OCI-LY1 (cell line): Measurements from ENCODE around the gene B3GNT5.

ENCODE experiments used
- H2AFZ ChIP-seq: fragments of 200-600 bp; sonication (generic), shearing (Covaris generic); 2 replicates; pipeline ENCODE4 v1.6.0; 2014; ENCODE audit warnings: antibody characterized with exemption, mild to moderate bottlenecking, low read length
- H3F3A ChIP-seq: fragments of 200-600 bp; sonication (generic), shearing (Covaris generic); 2 replicates; pipeline ENCODE4 v1.6.0; 2014; ENCODE audit warnings: mild to moderate bottlenecking, antibody characterized with exemption, low read length, moderate library complexity; ENCODE audit not compliant: insufficient read depth
- H3K27ac ChIP-seq: fragments of 200-600 bp; sonication (generic); 2 replicates; pipeline ENCODE4 v1.5.1; 2014; ENCODE audit warnings: low read length, mixed run types, mild to moderate bottlenecking, low read depth; ENCODE audit not compliant: poor library complexity, severe bottlenecking
- H3K27me3 ChIP-seq: fragments of 200-600 bp; sonication (generic); 2 replicates; pipeline ENCODE4 v1.6.0; 2014; ENCODE audit warnings: antibody characterized with exemption, mild to moderate bottlenecking, low read length, moderate library complexity; ENCODE audit not compliant: insufficient read depth
- H3K36me3 ChIP-seq: fragments of 200-600 bp; sonication (generic); 2 replicates; pipeline ENCODE4 v1.6.1; 2014; ENCODE audit warnings: mild to moderate bottlenecking, antibody characterized with exemption, low read length, moderate library complexity, mixed read lengths; ENCODE audit not compliant: insufficient read depth
- H3K4me1 ChIP-seq: fragments of 200-600 bp; sonication (generic); 2 replicates; pipeline ENCODE4 v1.5.1; 2014; ENCODE audit warnings: mild to moderate bottlenecking, low read length, moderate library complexity; ENCODE audit not compliant: insufficient read depth, severe bottlenecking
- H3K4me2 ChIP-seq: fragments of 200-600 bp; sonication (generic), shearing (Covaris generic); 2 replicates; pipeline ENCODE4 v1.6.1; 2014; ENCODE audit warnings: low read length
- H3K4me3 ChIP-seq: fragments of 200-600 bp; sonication (generic); 2 replicates; pipeline ENCODE4 v1.5.1; 2014; ENCODE audit warnings: low read length, low read depth, mild to moderate bottlenecking, mixed read lengths; ENCODE audit not compliant: poor library complexity, severe bottlenecking
- H3K79me2 ChIP-seq: fragments of 200-600 bp; shearing (Covaris generic); 2 replicates; pipeline ENCODE4 v1.6.1; 2016; ENCODE audit warnings: mixed run types, low read length, mixed read lengths; ENCODE audit not compliant: insufficient read depth
- H3K9ac ChIP-seq: fragments of 200-600 bp; sonication (generic), shearing (Covaris generic); 2 replicates; pipeline ENCODE4 v1.6.1; 2014; ENCODE audit warnings: mild to moderate bottlenecking, low read length, mixed read lengths
- H3K9me2 ChIP-seq: fragments of 200-600 bp; sonication (generic), shearing (Covaris generic); 2 replicates; pipeline ENCODE4 v1.6.1; 2014; ENCODE audit warnings: low read depth, mild to moderate bottlenecking, low read length, mixed read lengths
- H3K9me3 ChIP-seq: fragments of 200-600 bp; shearing (Covaris generic); 2 replicates; pipeline ENCODE4 v1.6.1; 2014; ENCODE audit warnings: low read length, mixed read lengths
- H4K20me1 ChIP-seq: fragments of 200-600 bp; sonication (generic), shearing (Covaris generic); 2 replicates; pipeline ENCODE4 v1.6.0; 2016; ENCODE audit warnings: mild to moderate bottlenecking, low read length; ENCODE audit not compliant: insufficient read depth
- CTCF ChIP-seq: fragments of 200-600 bp; sonication (generic), shearing (Covaris generic); IDR thresholded peaks from 2 replicates; pipeline ENCODE4 v1.5.1; 2017; ENCODE audit warnings: mild to moderate bottlenecking, antibody characterized with exemption, low read length, moderate library complexity, mixed read lengths
- EZH2 ChIP-seq: fragments of 200-600 bp; sonication (generic), shearing (Covaris generic); IDR thresholded peaks from 2 replicates; pipeline ENCODE4 v1.8.0; 2017; ENCODE audit warnings: borderline replicate concordance, mixed run types, mild to moderate bottlenecking, antibody characterized with exemption, low read length, moderate library complexity, mixed read lengths

The B3GNT5 gene

DNA sequence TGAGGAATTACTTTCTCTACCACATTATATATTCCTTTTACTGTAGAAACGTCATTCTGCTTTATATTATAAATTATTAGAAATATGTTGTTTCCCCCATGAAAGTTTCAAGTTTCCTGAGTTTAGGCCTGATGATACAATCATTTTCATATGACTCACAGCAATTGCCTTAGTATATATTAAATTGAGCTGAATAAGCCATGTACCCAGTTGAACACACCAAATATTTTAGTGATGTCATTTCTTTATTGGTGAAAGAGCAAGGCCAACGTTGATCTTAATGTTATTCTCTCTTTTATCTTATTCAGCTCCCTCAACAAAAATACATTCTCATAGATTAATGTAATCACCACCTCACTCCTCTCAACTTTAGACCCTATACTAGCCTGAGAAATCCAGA, 30.8 kb downstream of the B3GNT5 start:
- Histone ChIP-seq H3K9me3 (no peaks in the 10 kb centered on the region), H3K4me1 (peaks cover 5% of the 10 kb centered on the region), H3K9ac (no peak overlapping the region), H3F3A (no peaks in the 10 kb centered on the region), H3K36me3 (no peaks in the 10 kb centered on the region), H3K4me3 (no peak overlapping the region), H3K27ac (no peak overlapping the region), H2AFZ (no peak overlapping the region), H3K27me3 (no peaks in the 10 kb centered on the region), H4K20me1 (no peaks in the 10 kb centered on the region), H3K79me2 (no peaks in the 10 kb centered on the region), H3K4me2 (no peak overlapping the region), H3K9me2 (no peaks in the 10 kb centered on the region)
- TF ChIP-seq CTCF (no peak), EZH2 (no peak)

- Histone ChIP-seq H3K4me1 (peaks cover 5% of the 10 kb centered on the region), H3K36me3 (no peaks in the 10 kb centered on the region), H3F3A (no peaks in the 10 kb centered on the region), H3K9ac (no peak overlapping the region), H3K4me2 (no peak overlapping the region), H3K27me3 (no peaks in the 10 kb centered on the region), H3K9me3 (no peaks in the 10 kb centered on the region), H3K79me2 (no peaks in the 10 kb centered on the region), H3K27ac (no peak overlapping the region), H4K20me1 (no peaks in the 10 kb centered on the region), H3K4me3 (no peak overlapping the region), H2AFZ (no peak overlapping the region), H3K9me2 (no peaks in the 10 kb centered on the region)
- TF ChIP-seq EZH2 (no peak), CTCF (no peak)
Measured at GRCh38 chr3:183284570-183284969, 31.5 kb downstream of the B3GNT5 start.

DNA sequence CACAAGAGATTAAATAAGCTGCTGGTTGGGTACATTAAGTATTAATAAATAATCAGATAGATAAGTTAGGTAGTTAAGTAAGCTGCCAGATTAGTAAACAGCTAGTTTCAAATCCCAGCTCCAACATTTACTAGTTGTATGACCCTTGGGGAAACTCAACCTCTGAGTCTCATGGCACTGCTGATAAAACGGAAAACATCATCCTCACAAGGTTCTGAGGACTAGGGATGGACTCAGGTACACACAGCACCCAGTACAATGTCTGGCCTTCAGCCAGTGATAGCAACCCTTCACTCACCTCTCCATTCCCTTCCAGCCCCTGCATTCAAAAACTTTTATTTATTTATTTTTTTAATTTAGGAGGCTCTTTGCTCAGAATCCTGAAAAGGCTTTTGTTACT, 32.3 kb downstream of the B3GNT5 start:
- Histone ChIP-seq H3F3A (no peaks in the 10 kb centered on the region), H3K9me3 (no peaks in the 10 kb centered on the region), H3K9ac (no peak overlapping the region), H3K4me1 (peaks cover 5% of the 10 kb centered on the region), H3K79me2 (no peaks in the 10 kb centered on the region), H3K27me3 (no peaks in the 10 kb centered on the region), H3K4me3 (no peak overlapping the region), H3K4me2 (no peak overlapping the region), H4K20me1 (no peaks in the 10 kb centered on the region), H3K9me2 (no peaks in the 10 kb centered on the region), H3K36me3 (no peaks in the 10 kb centered on the region), H3K27ac (no peak overlapping the region), H2AFZ (no peak overlapping the region)
- TF ChIP-seq EZH2 (no peak), CTCF (no peak)
